MM.1S (cell line): ENCODE data around the gene CEP70.
"Not testable (repeated sequence)": the region's sequence is repeated elsewhere in the genome, so short reads cannot be mapped to it uniquely, and the experiment has no call there.

Source experiments
- DNase-seq: peaks from one replicate; pipeline ENCODE4 v3.0.0-alpha.2; 2015
- H2AFZ ChIP-seq: fragments of 300-600 bp; sonication (generic); 2 replicates; pipeline ENCODE4 v1.6.0; 2016; ENCODE audit warnings: antibody characterized with exemption, low read length
- H3F3A ChIP-seq: fragments of 300-600 bp; sonication (generic); 2 replicates; pipeline ENCODE4 v1.6.1; 2016; ENCODE audit warnings: mild to moderate bottlenecking, antibody characterized with exemption, low read length, moderate library complexity, mixed read lengths; ENCODE audit not compliant: insufficient read depth
- H3K27ac ChIP-seq: fragments of 300-600 bp; sonication (generic); 2 replicates; pipeline ENCODE4 v1.5.1; 2016; ENCODE audit warnings: mild to moderate bottlenecking, low read length
- H3K27me3 ChIP-seq: fragments of 300-600 bp; sonication (generic); replicated peaks from 2 replicates; pipeline ENCODE4 v1.6.0; 2016; ENCODE audit warnings: low read length; ENCODE audit not compliant: insufficient read depth
- H3K36me3 ChIP-seq: fragments of 300-600 bp; sonication (generic); replicated peaks from 2 replicates; pipeline ENCODE4 v1.6.1; 2016; ENCODE audit warnings: mild to moderate bottlenecking, low read length, mixed read lengths; ENCODE audit not compliant: insufficient read depth
- H3K4me1 ChIP-seq: fragments of 300-600 bp; sonication (generic); 2 replicates; pipeline ENCODE4 v1.6.1; 2016; ENCODE audit warnings: low read length, mixed read lengths
- H3K4me2 ChIP-seq: fragments of 300-600 bp; sonication (generic); 2 replicates; pipeline ENCODE4 v1.6.0; 2016; ENCODE audit warnings: low read depth, low read length
- H3K4me3 ChIP-seq: fragments of 300-600 bp; sonication (generic); 2 replicates; pipeline ENCODE4 v1.5.1; 2016; ENCODE audit warnings: low read length, mixed read lengths
- H3K79me2 ChIP-seq: fragments of 300-600 bp; sonication (generic); 2 replicates; pipeline ENCODE4 v1.6.1; 2016; ENCODE audit warnings: mixed run types, low read length, mixed read lengths
- H3K9ac ChIP-seq: fragments of 300-600 bp; sonication (generic); 2 replicates; pipeline ENCODE4 v1.6.1; 2016; ENCODE audit warnings: low read length, mixed read lengths
- H3K9me2 ChIP-seq: fragments of 300-600 bp; sonication (generic); replicated peaks from 2 replicates; pipeline ENCODE4 v1.6.1; 2016; ENCODE audit warnings: mild to moderate bottlenecking, low read length, mixed read lengths; ENCODE audit not compliant: insufficient read depth
- H3K9me3 ChIP-seq: fragments of 300-600 bp; sonication (generic); replicated peaks from 2 replicates; pipeline ENCODE4 v1.6.1; 2016; ENCODE audit warnings: mild to moderate bottlenecking, low read length, mixed read lengths; ENCODE audit not compliant: insufficient read depth
- H4K20me1 ChIP-seq: fragments of 300-600 bp; sonication (generic); 2 replicates; pipeline ENCODE4 v1.6.1; 2016; ENCODE audit warnings: mild to moderate bottlenecking, low read length, moderate library complexity, mixed read lengths; ENCODE audit not compliant: insufficient read depth
- EZH2 ChIP-seq: fragments of 300-600 bp; sonication (generic); optimal IDR thresholded peaks from 2 replicates; pipeline ENCODE3; 2017; ENCODE audit warnings: low read depth, mild to moderate bottlenecking, antibody characterized with exemption, low read length, mixed read lengths
- EZH2phosphoT487 ChIP-seq: fragments of 300-600 bp; sonication (generic); IDR thresholded peaks from 2 replicates; pipeline ENCODE4 v1.6.1; 2018; ENCODE audit warnings: antibody characterized with exemption, low read length
- TF ChIP-seq, protein P1 (sequence below): fragments of 300-600 bp; sonication (generic); IDR thresholded peaks from 2 replicates; pipeline ENCODE4 v1.5.1; 2016; ENCODE audit warnings: antibody characterized with exemption, low read length, mixed read lengths

Gene CEP70

DNA sequence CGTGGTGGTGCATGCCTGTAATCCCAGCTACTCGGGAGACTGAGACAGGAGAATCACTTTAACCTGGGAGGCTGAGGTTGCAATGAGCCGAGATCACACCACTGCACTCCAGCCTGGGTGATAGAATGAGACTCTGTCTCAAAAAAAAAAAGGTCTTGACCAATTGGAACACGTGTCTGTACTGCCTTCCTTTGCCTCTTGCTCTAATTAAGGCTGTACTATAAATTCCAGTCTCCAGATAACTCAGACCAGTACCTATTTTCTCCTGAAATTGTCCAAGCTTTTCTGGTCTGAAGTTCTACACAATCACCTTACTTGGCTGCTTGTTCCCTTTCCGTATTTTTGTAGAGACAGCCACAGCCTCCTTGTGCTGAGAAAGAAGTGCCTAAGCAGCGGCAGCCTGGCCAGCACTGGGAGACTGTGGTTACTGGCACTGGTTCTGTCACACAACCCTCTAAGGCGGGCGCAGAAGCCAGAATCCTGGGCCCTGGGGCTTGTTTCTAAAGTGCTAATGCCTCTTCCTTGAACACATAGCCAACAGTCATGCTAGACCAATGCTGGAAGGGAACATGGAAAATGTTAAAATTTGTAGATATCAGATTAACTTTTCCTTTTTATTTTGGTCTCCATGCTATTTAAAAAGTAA is 6.2 kb upstream of the CEP70 start:
- Histone ChIP-seq H3K36me3 (no peaks in the 10 kb centered on the region), H3K27me3 (no peaks in the 10 kb centered on the region), H3K4me2 (no peak overlapping the region), H3K4me1 (peaks cover 22% of the 10 kb centered on the region), H3K9me3 (no peaks in the 10 kb centered on the region), H3F3A (0 out of 2 replicates have a peak, but pooled peaks cover 3% of the 10 kb centered on the region), H3K79me2 (no peaks in the 10 kb centered on the region), H4K20me1 (no peaks in the 10 kb centered on the region), H3K9me2 (no peaks in the 10 kb centered on the region), H3K4me3 (no peak overlapping the region), H3K9ac (no peak overlapping the region), H3K27ac (no peak overlapping the region), H2AFZ (no peak overlapping the region)
- DNase-seq, result no peak
- TF ChIP-seq EZH2 (no peak), EZH2phosphoT487 (no peak)
- TF ChIP-seq, protein P1, sequence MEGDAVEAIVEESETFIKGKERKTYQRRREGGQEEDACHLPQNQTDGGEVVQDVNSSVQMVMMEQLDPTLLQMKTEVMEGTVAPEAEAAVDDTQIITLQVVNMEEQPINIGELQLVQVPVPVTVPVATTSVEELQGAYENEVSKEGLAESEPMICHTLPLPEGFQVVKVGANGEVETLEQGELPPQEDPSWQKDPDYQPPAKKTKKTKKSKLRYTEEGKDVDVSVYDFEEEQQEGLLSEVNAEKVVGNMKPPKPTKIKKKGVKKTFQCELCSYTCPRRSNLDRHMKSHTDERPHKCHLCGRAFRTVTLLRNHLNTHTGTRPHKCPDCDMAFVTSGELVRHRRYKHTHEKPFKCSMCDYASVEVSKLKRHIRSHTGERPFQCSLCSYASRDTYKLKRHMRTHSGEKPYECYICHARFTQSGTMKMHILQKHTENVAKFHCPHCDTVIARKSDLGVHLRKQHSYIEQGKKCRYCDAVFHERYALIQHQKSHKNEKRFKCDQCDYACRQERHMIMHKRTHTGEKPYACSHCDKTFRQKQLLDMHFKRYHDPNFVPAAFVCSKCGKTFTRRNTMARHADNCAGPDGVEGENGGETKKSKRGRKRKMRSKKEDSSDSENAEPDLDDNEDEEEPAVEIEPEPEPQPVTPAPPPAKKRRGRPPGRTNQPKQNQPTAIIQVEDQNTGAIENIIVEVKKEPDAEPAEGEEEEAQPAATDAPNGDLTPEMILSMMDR, result no peak

DNA sequence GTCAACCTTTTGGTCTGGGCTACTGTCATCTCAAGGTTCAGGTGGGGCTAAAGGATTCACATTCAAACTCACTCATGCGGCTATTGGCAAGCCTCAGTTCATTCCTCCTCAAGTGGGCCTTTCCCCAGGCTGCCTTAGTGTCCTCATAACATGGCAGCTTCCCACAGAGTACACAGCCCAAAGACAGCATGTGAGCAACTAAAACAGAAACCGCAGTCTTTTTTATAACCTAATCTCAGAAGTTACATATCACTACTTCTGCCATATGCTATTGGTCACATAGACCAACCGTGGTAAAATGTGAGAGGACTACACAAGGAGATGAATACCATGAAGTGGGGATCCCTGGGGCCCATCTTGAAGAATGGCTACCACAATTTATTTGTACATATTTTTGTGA is 4.5 kb upstream of the CEP70 start:
- no peak for DNase-seq
- Histone ChIP-seq H3K4me1 (peaks cover 27% of the 10 kb centered on the region), H3K79me2 (no peaks in the 10 kb centered on the region), H3K36me3 (no peaks in the 10 kb centered on the region), H3K4me3 (no peak overlapping the region), H4K20me1 (no peaks in the 10 kb centered on the region), H3K27me3 (no peaks in the 10 kb centered on the region), H3K9me2 (no peaks in the 10 kb centered on the region), H3K9me3 (no peaks in the 10 kb centered on the region), H3K9ac (no peak overlapping the region), H3F3A (peaks cover 18% of the 10 kb centered on the region), H3K27ac (no peak overlapping the region), H2AFZ (no peak overlapping the region), H3K4me2 (no peak overlapping the region)
- TF ChIP-seq, protein P1, result no peak
- TF ChIP-seq EZH2phosphoT487 (no peak), EZH2 (no peak)

DNA sequence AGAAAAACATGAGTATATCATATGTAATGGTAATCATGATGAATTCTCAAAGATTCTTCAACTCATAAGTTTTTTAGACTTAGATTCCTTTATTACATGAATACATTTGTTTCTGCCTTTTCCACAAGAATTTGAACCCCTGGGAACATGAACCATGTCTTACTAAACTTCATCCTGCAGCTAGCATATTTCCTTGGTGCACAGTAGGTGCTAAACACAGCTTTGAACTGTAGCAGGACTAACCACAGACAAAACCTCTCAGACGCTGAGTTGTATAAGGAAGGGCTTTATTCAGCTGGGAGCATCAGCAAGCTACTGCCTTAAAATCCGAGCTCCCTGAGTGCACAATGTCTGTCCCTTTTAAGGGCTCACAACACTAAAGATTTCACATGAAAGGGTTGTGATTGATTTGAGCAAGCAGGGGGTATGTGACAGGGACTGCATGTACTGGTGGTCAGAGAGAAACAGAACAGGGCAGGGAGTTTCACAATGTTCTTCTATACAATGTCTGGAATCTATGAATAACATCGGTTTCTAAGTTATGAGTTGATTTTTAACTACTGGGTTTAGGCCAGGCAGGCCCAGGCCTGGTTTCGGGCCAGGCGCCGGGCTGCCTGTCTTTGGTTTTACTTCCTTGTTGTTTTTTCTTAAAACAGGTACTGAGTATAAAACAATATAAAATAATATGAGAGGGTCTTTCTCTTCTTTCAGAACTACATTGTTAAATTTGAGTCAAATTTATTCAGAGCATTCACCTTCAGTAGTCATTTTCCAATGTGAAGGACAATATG is 3.3 kb upstream of the CEP70 start:
- Histone ChIP-seq H3K4me1 (peaks cover 27% of the 10 kb centered on the region), H3K4me2 (peak overlapping the region; percentile 44), H2AFZ (peak overlapping the region; percentile 47), H3K9ac (peak overlapping the region; percentile 13; the same call in 1 of the 2 replicates), H3K27ac (peak overlapping the region; percentile 58; the same call in 1 of the 2 replicates), H3F3A (peaks cover 20% of the 10 kb centered on the region)
- H3K79me2 ChIP-seq, H3K9me3 ChIP-seq, H3K27me3 ChIP-seq, H3K9me2 ChIP-seq, H4K20me1 ChIP-seq, H3K4me3 ChIP-seq, H3K36me3 ChIP-seq: not testable (repeated sequence)
- DNase-seq, result peak; percentile 24
